ENCODE data around the gene KIF26B.

Gene KIF26B

GRCh38 chr1:245526141-245526540, 371.4 kb downstream of the KIF26B start:
- no peaks in the 10 kb centered on the region for H3K79me2 ChIP-seq (ENCODE audit: insufficient read depth, low read length)
- no peak overlapping the region for H3K4me2 ChIP-seq (ENCODE audit: insufficient read depth, low read length)
- H3K36me3 ChIP-seq (ENCODE audit: insufficient read depth, low read length), result no peaks in the 10 kb centered on the region
- no peak overlapping the region for H3K9ac ChIP-seq (ENCODE audit: low read depth, low read length)
- no peak overlapping the region for H3K27ac ChIP-seq (ENCODE audit: low read length)
- ATAC-seq (ENCODE audit: insufficient read depth, low read depth) (no peak), DNase-seq (no peak)
- H3K4me3 ChIP-seq (ENCODE audit: low read depth in 1 of 2, low read length in 2 of 2), result no peak overlapping the region
- TF ChIP-seq EZH2 (IDR thresholded peaks at IDR 0.05; ENCODE audit: borderline replicate concordance, low read depth, low read length, severe bottlenecking), result no peak
- TF ChIP-seq, protein P1, sequence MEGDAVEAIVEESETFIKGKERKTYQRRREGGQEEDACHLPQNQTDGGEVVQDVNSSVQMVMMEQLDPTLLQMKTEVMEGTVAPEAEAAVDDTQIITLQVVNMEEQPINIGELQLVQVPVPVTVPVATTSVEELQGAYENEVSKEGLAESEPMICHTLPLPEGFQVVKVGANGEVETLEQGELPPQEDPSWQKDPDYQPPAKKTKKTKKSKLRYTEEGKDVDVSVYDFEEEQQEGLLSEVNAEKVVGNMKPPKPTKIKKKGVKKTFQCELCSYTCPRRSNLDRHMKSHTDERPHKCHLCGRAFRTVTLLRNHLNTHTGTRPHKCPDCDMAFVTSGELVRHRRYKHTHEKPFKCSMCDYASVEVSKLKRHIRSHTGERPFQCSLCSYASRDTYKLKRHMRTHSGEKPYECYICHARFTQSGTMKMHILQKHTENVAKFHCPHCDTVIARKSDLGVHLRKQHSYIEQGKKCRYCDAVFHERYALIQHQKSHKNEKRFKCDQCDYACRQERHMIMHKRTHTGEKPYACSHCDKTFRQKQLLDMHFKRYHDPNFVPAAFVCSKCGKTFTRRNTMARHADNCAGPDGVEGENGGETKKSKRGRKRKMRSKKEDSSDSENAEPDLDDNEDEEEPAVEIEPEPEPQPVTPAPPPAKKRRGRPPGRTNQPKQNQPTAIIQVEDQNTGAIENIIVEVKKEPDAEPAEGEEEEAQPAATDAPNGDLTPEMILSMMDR (IDR thresholded peaks at IDR 0.05; ENCODE audit: borderline replicate concordance, extremely low read depth, low read length, poor library complexity, severe bottlenecking), result no peak
- no peaks in the 10 kb centered on the region for H3K9me3 ChIP-seq (ENCODE audit: insufficient read depth, low read length, severe bottlenecking)
- no peak overlapping the region for H2AFZ ChIP-seq (ENCODE audit: low read depth, low read length)
- no peaks in the 10 kb centered on the region for H4K20me1 ChIP-seq (ENCODE audit: insufficient read depth, low read length)
- peaks cover 5% of the 10 kb centered on the region; the same call in 1 of the 2 replicates for H3K4me1 ChIP-seq (ENCODE audit: insufficient read depth, low read length)
- no peaks in the 10 kb centered on the region for H3K27me3 ChIP-seq (ENCODE audit: insufficient read depth, low read length, poor library complexity)

- Histone ChIP-seq H2AFZ (ENCODE audit: low read depth, low read length) (no peak overlapping the region), H3K79me2 (ENCODE audit: insufficient read depth, low read length) (no peaks in the 10 kb centered on the region), H3K27ac (ENCODE audit: low read length) (no peak overlapping the region), H3K9me3 (ENCODE audit: insufficient read depth, low read length, severe bottlenecking) (no peaks in the 10 kb centered on the region), H3K36me3 (ENCODE audit: insufficient read depth, low read length) (no peaks in the 10 kb centered on the region), H3K4me1 (ENCODE audit: insufficient read depth, low read length) (peaks cover 5% of the 10 kb centered on the region; the same call in 1 of the 2 replicates), H4K20me1 (ENCODE audit: insufficient read depth, low read length) (no peaks in the 10 kb centered on the region), H3K9ac (ENCODE audit: low read depth, low read length) (no peak overlapping the region), H3K4me3 (ENCODE audit: low read depth in 1 of 2, low read length in 2 of 2) (no peak overlapping the region), H3K4me2 (ENCODE audit: insufficient read depth, low read length) (no peak overlapping the region), H3K27me3 (ENCODE audit: insufficient read depth, low read length, poor library complexity) (no peaks in the 10 kb centered on the region)
- no peak for DNase-seq
- TF ChIP-seq EZH2 (IDR thresholded peaks at IDR 0.05; ENCODE audit: borderline replicate concordance, low read depth, low read length, severe bottlenecking), result no peak
- TF ChIP-seq, protein P1 (IDR thresholded peaks at IDR 0.05; ENCODE audit: borderline replicate concordance, extremely low read depth, low read length, poor library complexity, severe bottlenecking), result no peak
- ATAC-seq (ENCODE audit: insufficient read depth, low read depth), result no peak
Observed at GRCh38 chr1:245528258-245528635, 373.5 kb downstream of the KIF26B start.

DNA sequence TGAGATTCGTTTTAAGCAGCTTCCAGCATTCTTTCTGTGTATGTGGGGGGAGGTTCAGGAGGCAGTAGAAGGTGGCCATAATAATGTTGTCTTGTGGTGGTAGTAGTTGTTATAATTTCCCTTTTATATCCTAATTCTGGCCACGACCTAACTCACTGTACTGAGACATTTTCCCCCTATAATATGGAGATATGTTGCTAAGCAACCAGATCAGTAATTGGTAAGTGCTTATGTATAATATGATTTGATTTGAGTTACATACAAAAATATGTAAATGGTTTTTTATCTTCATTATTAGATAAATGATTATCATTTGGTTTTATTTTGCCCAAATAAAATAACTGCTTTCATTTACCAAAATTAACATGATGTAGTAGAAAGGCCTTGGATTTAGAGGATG, 376.2 kb downstream of the KIF26B start:
- H3K36me3 ChIP-seq (ENCODE audit: insufficient read depth, low read length), result no peaks in the 10 kb centered on the region
- H3K4me2 ChIP-seq (ENCODE audit: insufficient read depth, low read length), result no peak overlapping the region
- H3K27me3 ChIP-seq (ENCODE audit: insufficient read depth, low read length, poor library complexity), result no peaks in the 10 kb centered on the region

More for the DNA sequence above, 376.2 kb downstream of the KIF26B start:
- no peak overlapping the region for H3K27ac ChIP-seq (ENCODE audit: low read length)
- H3K4me3 ChIP-seq (ENCODE audit: low read depth in 1 of 2, low read length in 2 of 2), result no peak overlapping the region
- ATAC-seq (ENCODE audit: insufficient read depth, low read depth) (no peak), DNase-seq (no peak)
- no peak overlapping the region for H2AFZ ChIP-seq (ENCODE audit: low read depth, low read length)
- no peaks in the 10 kb centered on the region for H3K9me3 ChIP-seq (ENCODE audit: insufficient read depth, low read length, severe bottlenecking)
- no peak for TF ChIP-seq EZH2 (IDR thresholded peaks at IDR 0.05; ENCODE audit: borderline replicate concordance, low read depth, low read length, severe bottlenecking)
- TF ChIP-seq, protein P1 (IDR thresholded peaks at IDR 0.05; ENCODE audit: borderline replicate concordance, extremely low read depth, low read length, poor library complexity, severe bottlenecking), result no peak
- H3K79me2 ChIP-seq (ENCODE audit: insufficient read depth, low read length), result no peaks in the 10 kb centered on the region
- no peak overlapping the region for H3K9ac ChIP-seq (ENCODE audit: low read depth, low read length)
- no peaks in the 10 kb centered on the region for H4K20me1 ChIP-seq (ENCODE audit: insufficient read depth, low read length)
- H3K4me1 ChIP-seq (ENCODE audit: insufficient read depth, low read length), result peaks cover 5% of the 10 kb centered on the region; the same call in 1 of the 2 replicates

Measured in DND-41 (cell line).